Testis (tissue), 3 donors: ENCODE data around the gene USP36. TPM values are rescaled to one million over a fixed set of nuclear protein-coding genes. Genes with fewer than 3 reads are reported as not detected.
A peak's percentile ranks its signal among the peaks of the same experiment; 100 is the strongest.

Experiments
- DNase-seq: peaks from one replicate; pipeline ENCODE4 v3.0.0-alpha.2; 2019
- H3K27ac ChIP-seq, 2 donors: fragments of 200-600 bp; sonication (generic); one replicate each; pipeline ENCODE4 v1.5.1; 2019
- H3K27me3 ChIP-seq: fragments of 200-600 bp; sonication (generic); one replicate; pipeline ENCODE4 v1.5.1; 2019
- H3K36me3 ChIP-seq: fragments of 200-600 bp; sonication (generic); one replicate; pipeline ENCODE4 v1.5.1; 2017; ENCODE audit warnings: low read depth; ENCODE audit errors: missing control alignments
- H3K4me1 ChIP-seq: fragments of 200-600 bp; sonication (generic); one replicate; pipeline ENCODE4 v1.5.1; 2019
- H3K4me3 ChIP-seq, 2 donors: fragments of 200-600 bp; sonication (generic); one replicate each; pipeline ENCODE4 v1.5.1; 2017 to 2019
- H3K9me3 ChIP-seq: fragments of 200-600 bp; sonication (generic); one replicate; pipeline ENCODE4 v1.5.1; 2017
- CTCF ChIP-seq, 3 experiments: fragments of 450-650 bp in 2 of 3; fragments of 200-600 bp in 1 of 3; sonication (generic) in 1 of 3; IDR thresholded peaks; one replicate each; pipeline ENCODE4 v1.5.1; 2016 to 2019; ENCODE audit warnings: antibody characterized with exemption in 3 of 3, mild to moderate bottlenecking in 2 of 3, moderate library complexity in 1 of 3
- POLR2A ChIP-seq: fragments of 450-650 bp; IDR thresholded peaks from one replicate; pipeline ENCODE4 v1.6.1; 2017; ENCODE audit warnings: antibody characterized with exemption, mild to moderate bottlenecking, moderate library complexity
- WGBS, 2 donors: methylation state at CpG; one replicate each; pipeline ENCODE4 v1.1.5; 2018; 5-methylcytosine and 5-hydroxymethylcytosine counted together
- intact Hi-C: fragments of 100-400 bp; cut with DNase I; formaldehyde crosslinking; loops from one replicate; pipeline ENCODE4 v1.15.1; 2023; ENCODE audit warnings: low total_unique reads
- polyA plus RNA-seq: library from polyadenylated mRNA; stranded (reverse); fragments of 350-450 nt; fragmentation: Illumina TruSeq; extraction: RNeasy Lipid Tissue Mini Kit (QIAGEN cat#74804); gene quantifications from one replicate; pipeline ENCODE4 v1.2.3, GENCODE V29; 2014; ENCODE audit warnings: low read depth, low replicate concordance; ENCODE audit not compliant: insufficient read depth
- total RNA-seq, 2 donors: library from RNA; depleted of rRNA; stranded (reverse); fragments of >200 nt; gene quantifications; one replicate each; pipeline ENCODE4 v1.2.3, GENCODE V29; 2016

Gene USP36
- total and polyA plus RNA-seq, 3 donors from 2014 or later, result 32.8 to 79.8 (median 77.5) TPM

- H3K4me1 ChIP-seq, result peaks cover 12% of the 10 kb centered on the region
- 57 to 60% methylated on average over 1 of the region's 1 CpG for WGBS, 2 donors
These were observed 23.5 kb upstream of the USP36 start for GRCh38 chr17:78864117-78864516.

GRCh38 chr17:78862073-78863023 lies 21.7 kb upstream of the USP36 start:
- H3K4me1 ChIP-seq, result peaks cover 12% of the 10 kb centered on the region
- intact Hi-C loops, result no loop called here
- WGBS, 2 donors, result 69 to 70% methylated on average over 16 to 17 of the region's 17 CpGs
- H3K27ac ChIP-seq, result peak overlapping the region; percentile 33 to 64
- TF ChIP-seq CTCF (IDR thresholded peaks at IDR 0.05) (no peak), POLR2A (no peak)
- no peaks in the 10 kb centered on the region for H3K9me3 ChIP-seq
- H3K4me3 ChIP-seq, result no peak overlapping the region
- no peaks in the 10 kb centered on the region for H3K36me3 ChIP-seq
- peak; percentile 73 for DNase-seq
- no peaks in the 10 kb centered on the region for H3K27me3 ChIP-seq

More at GRCh38 chr17:78864117-78864516, 23.5 kb upstream of the USP36 start:
- Histone ChIP-seq H3K9me3 (no peaks in the 10 kb centered on the region), H3K4me3 (no peak overlapping the region), H3K27ac (no peak overlapping the region), H3K27me3 (no peaks in the 10 kb centered on the region), H3K36me3 (no peaks in the 10 kb centered on the region)
- no peak for DNase-seq
- intact Hi-C loops, result no loop called here
- TF ChIP-seq CTCF (IDR thresholded peaks at IDR 0.05) (no peak), POLR2A (no peak)

GRCh38 chr17:78861229-78861628 lies 20.6 kb upstream of the USP36 start:
- DNase-seq, result no peak
- intact Hi-C loops, result no loop called here
- H3K27me3 ChIP-seq, result no peaks in the 10 kb centered on the region
- H3K9me3 ChIP-seq, result no peaks in the 10 kb centered on the region
- H3K27ac ChIP-seq, result peak overlapping the region in 1 of 2 donors; percentile 64
- 82 to 85% methylated on average over 4 of the region's 4 CpGs for WGBS, 2 donors
- H3K4me1 ChIP-seq, result peaks cover 12% of the 10 kb centered on the region
- no peak for TF ChIP-seq POLR2A
- TF ChIP-seq CTCF (IDR thresholded peaks at IDR 0.05), result no peak
- no peak overlapping the region for H3K4me3 ChIP-seq
- H3K36me3 ChIP-seq, result no peaks in the 10 kb centered on the region

- Histone ChIP-seq H3K27me3 (no peaks in the 10 kb centered on the region), H3K4me1 (peaks cover 4% of the 10 kb centered on the region), H3K36me3 (no peaks in the 10 kb centered on the region), H3K27ac (no peak overlapping the region), H3K9me3 (no peaks in the 10 kb centered on the region), H3K4me3 (no peak overlapping the region)
- 75 to 83% methylated on average over 4 of the region's 4 CpGs for WGBS, 2 donors
- no peak for DNase-seq
- TF ChIP-seq POLR2A, result no peak
- no peak for TF ChIP-seq CTCF (IDR thresholded peaks at IDR 0.05)
- intact Hi-C loops, result no loop called here
These were observed 18.4 kb upstream of the USP36 start for GRCh38 chr17:78859051-78859450.
